K562 (cell line): ENCODE measurements around the gene HSD3B7. TPM values are rescaled to one million over a fixed set of nuclear protein-coding genes. Genes with fewer than 3 reads are reported as not detected.

Experiments
- ASH1L ChIP-seq: fragments of 450-650 bp; IDR thresholded peaks from 2 replicates; pipeline ENCODE4 v1.6.1; 2018; ENCODE audit warnings: borderline replicate concordance, mild to moderate bottlenecking, low read depth; ENCODE audit not compliant: partially characterized antibody
- CHCHD3 ChIP-seq: fragments of 250-450 bp; sonication (Bioruptor Pico); IDR thresholded peaks from 2 replicates; pipeline ENCODE4 v2.1.2; 2022; ENCODE audit warnings: mild to moderate bottlenecking
- HDAC6 ChIP-seq: IDR thresholded peaks from 2 replicates; pipeline ENCODE4 v1.6.1; 2012; ENCODE audit warnings: low read depth, mild to moderate bottlenecking, control low read depth, inconsistent platforms, low read length, moderate library complexity
- IRF9 ChIP-seq: fragments of 450-650 bp; IDR thresholded peaks from 2 replicates; pipeline ENCODE4 v1.6.1; 2016; ENCODE audit warnings: missing biosample characterization, missing genetic modification characterization
- NFYB ChIP-seq: IDR thresholded peaks from 2 replicates; pipeline ENCODE4 v1.6.1; 2011; ENCODE audit warnings: mild to moderate bottlenecking, moderate library complexity; ENCODE audit not compliant: insufficient read length; ENCODE audit errors: extremely low read depth
- PATZ1 ChIP-seq: fragments of 250-450 bp; sonication (Bioruptor Pico); IDR thresholded peaks from 2 replicates; pipeline ENCODE4 v1.5.0; 2020; ENCODE audit warnings: mild to moderate bottlenecking, borderline replicate concordance
- POLR3G ChIP-seq: IDR thresholded peaks from 2 replicates; pipeline ENCODE4 v1.6.1; 2011; ENCODE audit not compliant: insufficient read length, insufficient replicate concordance; ENCODE audit errors: extremely low read depth
- RBM15 ChIP-seq: fragments of 200-400 bp; formaldehyde crosslinking; IDR thresholded peaks from 2 replicates; pipeline ENCODE4 v1.6.1; 2018; ENCODE audit warnings: mild to moderate bottlenecking, low read length, moderate library complexity; ENCODE audit not compliant: insufficient read depth
- RFX7 ChIP-seq: fragments of 250-450 bp; sonication (Bioruptor Pico); IDR thresholded peaks from 2 replicates; pipeline ENCODE4 v1.5.1; 2021; ENCODE audit warnings: mild to moderate bottlenecking
- SMC3 ChIP-seq: conservative IDR thresholded peaks from 2 replicates; pipeline ENCODE4 v1.6.1; 2011; ENCODE audit warnings: low read depth, low read length, improper control_type of control experiment; ENCODE audit not compliant: insufficient read depth
- SUPT5H ChIP-seq: fragments of 450-650 bp; IDR thresholded peaks from 2 replicates; pipeline ENCODE4 v1.6.1; 2016
- TCF7L2 ChIP-seq: fragments of 150-350 bp; IDR thresholded peaks from 2 replicates; pipeline ENCODE4 v1.6.1; 2016; ENCODE audit warnings: low read depth, mild to moderate bottlenecking, low read length, moderate library complexity
- ZHX1 ChIP-seq: fragments of 150-350 bp; conservative IDR thresholded peaks from 2 replicates; pipeline ENCODE4 v1.6.1; 2014; ENCODE audit warnings: low read length
- ZNF277 ChIP-seq: fragments of 250-450 bp; sonication (Bioruptor Pico); IDR thresholded peaks from 2 replicates; pipeline ENCODE4 v1.8.0; 2022; ENCODE audit warnings: inconsistent platforms, mild to moderate bottlenecking, moderate library complexity, borderline replicate concordance
- polyA plus RNA-seq, 8 experiments: library from polyadenylated mRNA; depleted of rRNA in 4 of 8; stranded (reverse) in 5 of 8; unstranded in 3 of 8; fragments of >200 nt; fragmentation: Nextera tagmentation in 2 of 8; fragmentation: Illumina TruSeq in 1 of 8; extraction: Ambion mirVana in 2 of 8; extraction: Trizol in 1 of 8; gene quantifications; 2 replicates each; pipeline versions ENCODE4 v1.2.1 to v1.2.3, GENCODE V29; 2011 to 2014; ENCODE audit warnings: inconsistent platforms in 1 of 8, missing spikeins in 1 of 8
- total RNA-seq, 7 experiments: library from RNA; depleted of rRNA in 6 of 7; stranded (reverse); fragments of >200 nt in 6 of 7; fragmentation: Illumina TruSeq in 2 of 7; extraction: Trizol in 2 of 7; gene quantifications; 2 replicates each; pipeline versions ENCODE4 v1.2.1 to v1.2.3, GENCODE V29; 2011 to 2021; ENCODE audit warnings: low replicate concordance in 1 of 7
- TF ChIP-seq, protein P1 (sequence below): conservative IDR thresholded peaks from 2 replicates; pipeline ENCODE4 v1.6.1; 2011; ENCODE audit warnings: low read depth, mild to moderate bottlenecking, low read length; ENCODE audit not compliant: control insufficient read depth

HSD3B7 gene
- total and polyA plus RNA-seq, 9 of the 15 experiments (the other 6 are each of a cell fraction or from before 2014, with no cell fraction given) = 5.4 to 49.1 (median 23.0) TPM

DNA sequence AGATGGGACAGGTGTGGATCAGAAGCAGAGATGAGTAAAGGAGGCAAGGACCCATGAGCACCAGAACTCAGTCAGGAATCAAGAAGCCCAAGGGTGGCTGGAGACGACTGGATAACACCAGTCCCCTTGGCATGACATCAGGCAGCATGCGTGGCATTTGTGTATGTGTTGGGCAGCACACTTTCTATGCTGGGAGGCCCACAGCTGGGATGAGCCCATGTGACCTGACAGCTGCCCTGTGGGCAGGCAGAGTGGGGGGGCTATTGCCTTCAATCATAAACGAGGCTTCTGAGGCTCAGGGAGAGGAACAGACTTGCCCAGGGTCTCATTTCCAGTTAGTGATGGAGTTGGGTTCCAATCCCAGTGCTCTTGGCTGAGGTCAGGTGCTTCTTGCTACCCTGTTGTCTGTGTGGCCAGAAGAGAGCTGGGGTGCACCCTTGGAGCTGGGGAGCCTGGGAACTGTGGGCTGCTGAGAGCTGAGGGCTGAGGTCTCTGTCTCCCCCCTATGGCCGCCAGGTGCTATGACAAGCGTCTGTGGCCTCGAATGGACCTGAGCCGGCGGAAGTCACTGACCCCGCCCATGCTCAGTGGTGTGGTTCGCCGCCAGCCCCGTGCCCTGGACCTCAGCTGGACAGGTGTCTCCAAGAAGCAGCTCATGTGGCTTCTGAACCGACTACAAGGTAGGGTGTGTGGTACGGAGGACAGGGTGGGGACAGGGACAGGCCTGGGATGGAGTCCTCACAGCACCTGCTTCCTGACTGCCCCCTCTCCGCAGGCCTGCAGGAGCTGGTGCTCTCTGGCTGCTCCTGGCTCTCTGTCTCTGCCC is 43.2 kb upstream of the HSD3B7 start (continued):
- TF ChIP-seq ASH1L (no peak), ZHX1 (no peak), HDAC6 (no peak), NFYB (no peak), POLR3G (no peak), SUPT5H (no peak), RFX7 (CRISPR knock-in tag) (no peak), CHCHD3 (CRISPR knock-in tag) (no peak), PATZ1 (CRISPR knock-in tag) (no peak), TCF7L2 (no peak), IRF9 (tag) (no peak), SMC3 (peak; percentile 76), RBM15 (no peak), ZNF277 (CRISPR knock-in tag) (no peak)
- TF ChIP-seq, protein P1, sequence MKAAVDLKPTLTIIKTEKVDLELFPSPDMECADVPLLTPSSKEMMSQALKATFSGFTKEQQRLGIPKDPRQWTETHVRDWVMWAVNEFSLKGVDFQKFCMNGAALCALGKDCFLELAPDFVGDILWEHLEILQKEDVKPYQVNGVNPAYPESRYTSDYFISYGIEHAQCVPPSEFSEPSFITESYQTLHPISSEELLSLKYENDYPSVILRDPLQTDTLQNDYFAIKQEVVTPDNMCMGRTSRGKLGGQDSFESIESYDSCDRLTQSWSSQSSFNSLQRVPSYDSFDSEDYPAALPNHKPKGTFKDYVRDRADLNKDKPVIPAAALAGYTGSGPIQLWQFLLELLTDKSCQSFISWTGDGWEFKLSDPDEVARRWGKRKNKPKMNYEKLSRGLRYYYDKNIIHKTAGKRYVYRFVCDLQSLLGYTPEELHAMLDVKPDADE = no peak
